ENCODE results near the gene IQGAP3. TPM values are rescaled to one million over a fixed set of nuclear protein-coding genes. Genes with fewer than 3 reads are reported as not detected.
A peak's percentile ranks its signal among the peaks of the same experiment; 100 is the strongest.

Gene IQGAP3
- polyA plus RNA-seq, 1 donor from 2014 or later: not detected

- Histone ChIP-seq H3K4me2 (ENCODE audit: low read length) (peak overlapping the region; percentile 43), H4K20me1 (ENCODE audit: insufficient read depth) (no peaks in the 10 kb centered on the region), H3K27ac (ENCODE audit: low read length) (peak overlapping the region; percentile 47), H3K9ac (ENCODE audit: low read length) (peak overlapping the region; percentile 80), H3F3A (ENCODE audit: insufficient read depth, low read length, poor library complexity, severe bottlenecking) (no peaks in the 10 kb centered on the region), H2AFZ (ENCODE audit: low read depth, low read length) (peak overlapping the region; percentile 80), H3K79me2 (replicated peaks; ENCODE audit: insufficient read depth, low read length) (no peaks in the 10 kb centered on the region), H3K9me2 (ENCODE audit: insufficient read depth, low read length) (no peaks in the 10 kb centered on the region), H3K36me3 (ENCODE audit: insufficient read depth, low read length) (no peaks in the 10 kb centered on the region), H3K4me3 (ENCODE audit: low read length) (peak overlapping the region; percentile 86), H3K27me3 (ENCODE audit: insufficient read depth, low read depth, low read length) (no peaks in the 10 kb centered on the region), H3K9me3 (ENCODE audit: low read length) (no peaks in the 10 kb centered on the region)
- TF ChIP-seq MXI1 (conservative IDR thresholded peaks at IDR 0.05; ENCODE audit: poor library complexity, severe bottlenecking) (no peak), REST (IDR thresholded peaks at IDR 0.05; ENCODE audit: borderline replicate concordance) (no peak), POLR2AphosphoS5 (IDR thresholded peaks at IDR 0.05) (no peak), EZH2 (IDR thresholded peaks at IDR 0.05; ENCODE audit: borderline replicate concordance, insufficient read depth, low read length, poor library complexity, severe bottlenecking) (no peak), SMC3 (conservative IDR thresholded peaks at IDR 0.05; ENCODE audit: poor library complexity) (no peak), TAF1 (IDR thresholded peaks at IDR 0.05; ENCODE audit: low read depth) (no peak), EP300 (conservative IDR thresholded peaks at IDR 0.05; ENCODE audit: poor library complexity, severe bottlenecking) (no peak), CTCF (IDR thresholded peaks at IDR 0.05; ENCODE audit: poor library complexity, severe bottlenecking) (no peak), RAD21 (conservative IDR thresholded peaks at IDR 0.05) (no peak)
These were observed 20.0 kb upstream of the IQGAP3 start for GRCh38 chr1:156592158-156592909.

GRCh38 chr1:156591432-156592157, 19.2 kb upstream of the IQGAP3 start, which contains the start of gene NAXE:
Gene NAXE, plus strand, starts transcription at chr1:156591776. Its CDS starts 29 bp downstream, at chr1:156591805.
- Histone ChIP-seq H3K27me3 (ENCODE audit: insufficient read depth, low read depth, low read length) (no peaks in the 10 kb centered on the region), H4K20me1 (ENCODE audit: insufficient read depth) (no peaks in the 10 kb centered on the region), H3K4me3 (ENCODE audit: low read length) (peak within 1 kb of the TSS; percentile 86), H3K4me2 (ENCODE audit: low read length) (peak within 1 kb of the TSS; percentile 80), H3K9ac (ENCODE audit: low read length) (peak within 1 kb of the TSS; percentile 80), H3K9me3 (ENCODE audit: low read length) (no peaks in the 10 kb centered on the region), H3K36me3 (ENCODE audit: insufficient read depth, low read length) (no peaks in the 10 kb centered on the region), H2AFZ (ENCODE audit: low read depth, low read length) (peak within 1 kb of the TSS; percentile 85), H3K9me2 (ENCODE audit: insufficient read depth, low read length) (no peaks in the 10 kb centered on the region), H3K79me2 (replicated peaks; ENCODE audit: insufficient read depth, low read length) (no peaks in the 10 kb centered on the region), H3K27ac (ENCODE audit: low read length) (peak within 1 kb of the TSS; percentile 47), H3F3A (ENCODE audit: insufficient read depth, low read length, poor library complexity, severe bottlenecking) (no peaks in the 10 kb centered on the region)
- no peak for TF ChIP-seq REST (IDR thresholded peaks at IDR 0.05; ENCODE audit: borderline replicate concordance)
- peak; percentile 6 for TF ChIP-seq CTCF (IDR thresholded peaks at IDR 0.05; ENCODE audit: poor library complexity, severe bottlenecking)
- peak; percentile 86 for TF ChIP-seq MXI1 (conservative IDR thresholded peaks at IDR 0.05; ENCODE audit: poor library complexity, severe bottlenecking)
- TF ChIP-seq EP300 (conservative IDR thresholded peaks at IDR 0.05; ENCODE audit: poor library complexity, severe bottlenecking): no peak
- TF ChIP-seq POLR2AphosphoS5 (IDR thresholded peaks at IDR 0.05): peak; percentile 53
- peak; percentile 42 for TF ChIP-seq SMC3 (conservative IDR thresholded peaks at IDR 0.05; ENCODE audit: poor library complexity)
- peak; percentile 72 for TF ChIP-seq TAF1 (IDR thresholded peaks at IDR 0.05; ENCODE audit: low read depth)
